Prostate gland (tissue), 2 donors: ENCODE measurements around the gene MGAM2. TPM values are rescaled to one million over a fixed set of nuclear protein-coding genes. Genes with fewer than 3 reads are reported as not detected.

ENCODE experiments used
- DNase-seq: peaks from one replicate; pipeline ENCODE4 v3.0.0-alpha.2; 2019; ENCODE audit warnings: low spot score
- H3K27ac ChIP-seq, 2 donors: fragments of 200-600 bp; sonication (generic); 2 replicates each; pipeline ENCODE4 v1.5.1; 2017 to 2019
- H3K27me3 ChIP-seq: fragments of 200-600 bp; sonication (generic); replicated peaks from 2 replicates; pipeline ENCODE4 v1.5.1; 2019; ENCODE audit not compliant: insufficient read depth
- H3K36me3 ChIP-seq, 2 donors: fragments of 200-600 bp; sonication (generic); 1 replicate in 1 of 2; 2 replicates in 1 of 2; pipeline versions ENCODE4 v1.5.1 to v1.8.1; 2017 to 2019
- H3K4me1 ChIP-seq: fragments of 200-600 bp; sonication (generic); replicated peaks from 2 replicates; pipeline ENCODE4 v1.5.1; 2019
- H3K4me3 ChIP-seq, 2 donors: fragments of 200-600 bp; sonication (generic); 2 replicates each; pipeline ENCODE4 v1.5.1; 2017 to 2019
- H3K9me3 ChIP-seq: fragments of 200-600 bp; sonication (generic); 2 replicates; pipeline ENCODE4 v1.5.1; 2017
- CTCF ChIP-seq, 4 experiments: fragments of 200-600 bp in 2 of 4; fragments of 450-650 bp in 2 of 4; sonication (generic) in 2 of 4; IDR thresholded peaks; 1 replicate in 3 of 4; 2 replicates in 1 of 4; pipeline ENCODE4 v1.5.1; 2016 to 2019; ENCODE audit warnings: antibody characterized with exemption in 4 of 4, mild to moderate bottlenecking in 2 of 4, moderate library complexity in 2 of 4
- POLR2A ChIP-seq: fragments of 450-650 bp; IDR thresholded peaks from one replicate; pipeline ENCODE4 v1.6.1; 2016; ENCODE audit warnings: antibody characterized with exemption, mild to moderate bottlenecking
- POLR2AphosphoS5 ChIP-seq: sonication (generic); formaldehyde crosslinking; IDR thresholded peaks from one replicate; pipeline ENCODE4 v1.6.1; 2017; ENCODE audit warnings: antibody characterized with exemption
- whole genome bisulfite sequencing: methylation state at CpG from one replicate; pipeline ENCODE4 v1.1.5; 2018; 5-methylcytosine and 5-hydroxymethylcytosine counted together
- intact Hi-C: fragments of 100-400 bp; cut with DNase I; formaldehyde crosslinking; loops from one replicate; pipeline ENCODE4 v1.14.2; 2022
- total RNA-seq, 2 donors: library from RNA; depleted of rRNA; stranded (reverse); fragments of >200 nt; gene quantifications; one replicate each; pipeline ENCODE4 v1.1.0, GENCODE V29; 2016

The MGAM2 gene
- total RNA-seq, 2 donors from 2014 or later = 0.36 to 0.51 TPM

DNA sequence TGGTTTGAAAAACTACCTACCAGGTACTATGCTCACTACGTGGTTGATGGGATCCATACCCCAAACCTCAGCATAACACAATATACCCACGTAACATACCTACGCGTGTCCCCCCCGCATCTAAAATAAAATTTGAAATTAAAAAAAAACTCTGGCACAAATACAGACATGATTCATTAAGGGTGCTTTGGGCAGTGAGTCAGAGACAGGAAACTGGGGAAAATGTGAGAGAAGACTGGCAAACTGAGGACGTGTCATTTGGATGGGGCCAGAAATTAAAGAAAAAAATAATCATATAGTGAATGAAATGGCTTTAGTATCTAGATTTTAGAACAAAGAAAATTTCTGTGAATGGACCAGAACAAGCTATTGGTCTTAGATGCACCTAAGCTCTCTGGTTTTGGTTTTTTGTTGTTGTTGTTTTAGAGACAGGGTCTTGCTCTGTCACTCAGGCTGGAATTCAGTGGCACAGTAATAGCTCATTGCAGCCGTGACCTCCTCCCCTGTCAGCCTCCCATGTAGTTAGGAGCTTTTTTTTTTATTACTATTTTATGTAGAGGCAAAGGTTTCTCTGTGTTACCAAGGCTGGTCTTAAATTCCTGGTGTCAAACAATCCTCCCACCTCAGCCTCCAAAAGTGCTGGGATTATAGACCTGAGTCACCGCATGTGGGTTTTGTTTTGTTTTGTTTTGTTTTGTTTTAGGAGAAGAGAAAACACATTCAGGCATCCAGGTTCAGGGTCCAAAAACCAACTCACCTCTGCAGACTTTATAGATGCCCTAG lies 152.3 kb downstream of the MGAM2 start:
- WGBS = 73% methylated on average over 8 of the region's 8 CpGs
- Histone ChIP-seq H3K9me3 (no peaks in the 10 kb centered on the region), H3K4me1 (no peaks in the 10 kb centered on the region), H3K27me3 (no peaks in the 10 kb centered on the region), H3K36me3 (no peaks in the 10 kb centered on the region), H3K27ac (no peak overlapping the region), H3K4me3 (no peak overlapping the region)
- no peak for TF ChIP-seq POLR2A
- no peak for TF ChIP-seq POLR2AphosphoS5
- no peak for TF ChIP-seq CTCF (IDR thresholded peaks at IDR 0.05)
- DNase-seq = no peak
- intact Hi-C loops = no loop called here

Other genes starting within 250 kb of the MGAM2 start
- gene OR9A4, start 195.3 kb upstream of the MGAM2 start, total RNA-seq = not detected
- gene CLEC5A, start 164.7 kb upstream of the MGAM2 start, total RNA-seq = 1 to 10 TPM in 1 of 2 donors, under 1 TPM in 1; 0.74 to 1.1 TPM
- gene TAS2R38, start 137.9 kb upstream of the MGAM2 start, total RNA-seq = not detected
- 1 to 10 TPM in 1 of 2 donors, under 1 TPM in 1; 0.18 to 3.3 TPM for gene MGAM, start 115.8 kb upstream of the MGAM2 start, total RNA-seq
- gene PRSS58, start 146.3 kb downstream of the MGAM2 start, total RNA-seq = under 1 TPM in 1 of 2 donors, not detected in 1; 0.91 TPM